ENCODE results near the gene RYR3.

Gene RYR3

DNA sequence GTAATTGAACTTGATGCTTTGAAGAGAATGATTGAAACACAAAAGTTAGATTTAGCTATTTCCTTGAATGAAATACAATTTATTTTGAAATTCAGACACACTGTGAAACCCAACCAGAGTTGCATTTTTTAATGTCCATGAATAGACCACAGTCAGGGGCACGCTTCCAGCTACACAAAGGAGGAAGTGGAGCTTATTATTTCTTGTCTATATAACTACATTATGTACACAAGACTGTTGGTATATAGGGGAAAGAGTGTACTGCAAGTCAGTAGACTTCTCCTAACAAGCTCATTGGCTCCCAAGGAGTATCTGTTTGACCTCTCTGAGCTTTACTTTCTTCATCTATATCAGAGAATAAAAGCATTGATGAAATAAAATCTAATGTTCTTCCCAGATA, 326.2 kb downstream of the RYR3 start:
- TF ChIP-seq, protein P1, sequence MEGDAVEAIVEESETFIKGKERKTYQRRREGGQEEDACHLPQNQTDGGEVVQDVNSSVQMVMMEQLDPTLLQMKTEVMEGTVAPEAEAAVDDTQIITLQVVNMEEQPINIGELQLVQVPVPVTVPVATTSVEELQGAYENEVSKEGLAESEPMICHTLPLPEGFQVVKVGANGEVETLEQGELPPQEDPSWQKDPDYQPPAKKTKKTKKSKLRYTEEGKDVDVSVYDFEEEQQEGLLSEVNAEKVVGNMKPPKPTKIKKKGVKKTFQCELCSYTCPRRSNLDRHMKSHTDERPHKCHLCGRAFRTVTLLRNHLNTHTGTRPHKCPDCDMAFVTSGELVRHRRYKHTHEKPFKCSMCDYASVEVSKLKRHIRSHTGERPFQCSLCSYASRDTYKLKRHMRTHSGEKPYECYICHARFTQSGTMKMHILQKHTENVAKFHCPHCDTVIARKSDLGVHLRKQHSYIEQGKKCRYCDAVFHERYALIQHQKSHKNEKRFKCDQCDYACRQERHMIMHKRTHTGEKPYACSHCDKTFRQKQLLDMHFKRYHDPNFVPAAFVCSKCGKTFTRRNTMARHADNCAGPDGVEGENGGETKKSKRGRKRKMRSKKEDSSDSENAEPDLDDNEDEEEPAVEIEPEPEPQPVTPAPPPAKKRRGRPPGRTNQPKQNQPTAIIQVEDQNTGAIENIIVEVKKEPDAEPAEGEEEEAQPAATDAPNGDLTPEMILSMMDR (IDR thresholded peaks at IDR 0.05; ENCODE audit: insufficient read depth, low read depth, low read length, missing control alignments) = no peak
- no peak overlapping the region for H3K4me3 ChIP-seq (ENCODE audit: low read length)

DNA sequence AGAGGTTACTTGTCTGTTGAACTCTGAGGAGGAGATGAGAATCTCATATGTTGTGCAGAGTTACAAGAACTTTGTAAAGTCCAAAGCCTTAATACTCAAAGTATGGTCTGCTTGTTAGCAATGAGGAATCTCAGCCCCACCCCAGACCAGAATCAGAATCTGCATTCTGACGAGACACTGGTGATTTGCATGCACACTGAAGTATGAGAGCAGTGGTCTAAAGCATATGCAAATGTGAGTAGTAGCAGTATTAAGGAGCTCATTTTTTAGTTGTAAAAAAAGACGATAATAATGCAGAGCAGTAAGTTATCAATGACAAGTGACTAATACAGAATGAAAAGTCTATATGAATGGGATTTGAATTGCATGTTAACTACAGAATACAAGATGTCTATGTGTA, 327.7 kb downstream of the RYR3 start:
- TF ChIP-seq, protein P1 (IDR thresholded peaks at IDR 0.05; ENCODE audit: insufficient read depth, low read depth, low read length, missing control alignments) = no peak
- no peak overlapping the region for H3K4me3 ChIP-seq (ENCODE audit: low read length)
- no peak for DNase-seq (ENCODE audit: low read depth)

More for the DNA sequence above, 326.2 kb downstream of the RYR3 start:
- DNase-seq (ENCODE audit: low read depth) = no peak

DNA sequence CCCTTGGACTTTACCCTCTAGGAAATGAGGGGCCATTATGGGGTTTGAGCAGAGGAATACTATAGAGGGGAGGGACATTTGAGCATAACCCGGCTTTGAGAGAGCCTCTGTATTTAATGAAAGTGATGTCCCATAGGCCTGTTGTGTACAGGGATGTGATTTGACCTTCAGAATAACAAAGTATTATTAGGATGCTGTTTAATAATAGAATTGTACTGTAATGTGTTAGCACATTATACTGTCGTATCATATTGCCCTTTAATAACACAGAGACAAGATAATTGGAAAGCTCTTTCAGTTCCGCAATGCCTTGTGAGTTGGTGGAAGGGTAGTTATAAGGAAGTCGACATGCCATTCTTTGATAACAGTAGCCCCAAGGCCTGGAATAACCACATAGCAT, 328.3 kb downstream of the RYR3 start:
- TF ChIP-seq, protein P1 (IDR thresholded peaks at IDR 0.05; ENCODE audit: insufficient read depth, low read depth, low read length, missing control alignments) = no peak
- DNase-seq (ENCODE audit: low read depth) = no peak
- H3K4me3 ChIP-seq (ENCODE audit: low read length) = no peak overlapping the region

DNA sequence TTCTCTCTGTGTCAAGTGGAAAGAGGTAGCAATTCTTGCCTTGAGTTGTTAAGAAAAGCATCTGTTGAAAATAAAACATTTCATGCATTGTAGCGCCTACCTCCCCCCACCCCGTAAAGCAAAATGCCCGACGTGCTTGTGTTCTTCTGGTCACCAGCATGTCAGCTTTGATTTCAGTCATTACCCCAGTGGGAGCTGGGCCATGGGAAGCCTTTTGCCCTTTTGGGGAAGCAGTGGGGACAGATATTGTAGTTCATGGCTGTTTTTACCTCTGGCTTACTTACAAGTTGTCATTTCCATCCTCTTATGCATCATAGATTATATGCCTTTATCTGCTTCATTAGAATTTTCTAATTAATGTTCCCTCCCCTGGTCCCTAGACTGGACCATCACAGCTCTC, 328.7 kb downstream of the RYR3 start:
- TF ChIP-seq, protein P1 (IDR thresholded peaks at IDR 0.05; ENCODE audit: insufficient read depth, low read depth, low read length, missing control alignments) = no peak
- no peak overlapping the region for H3K4me3 ChIP-seq (ENCODE audit: low read length)
- no peak for DNase-seq (ENCODE audit: low read depth)

DNA sequence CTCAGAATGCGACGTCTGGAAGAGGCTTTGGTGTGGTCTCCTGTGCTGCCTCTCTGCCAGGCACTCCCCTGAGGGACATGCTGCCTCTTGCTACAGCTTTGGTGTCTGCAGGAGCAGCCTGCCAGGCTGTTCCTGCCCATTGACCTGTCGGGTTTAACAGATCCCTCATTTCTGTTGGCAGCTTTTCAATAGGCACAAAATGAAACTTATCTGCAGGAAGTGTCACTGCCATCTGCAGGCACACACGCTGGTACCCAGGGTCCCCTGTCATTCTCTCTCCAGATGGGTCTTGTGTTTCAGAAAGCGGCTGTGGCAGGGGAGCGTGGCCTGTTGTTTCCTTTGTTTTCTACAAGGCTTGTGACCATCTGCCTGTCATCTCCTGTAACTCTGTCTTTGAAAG, 329.2 kb downstream of the RYR3 start:
- TF ChIP-seq, protein P1 (IDR thresholded peaks at IDR 0.05; ENCODE audit: insufficient read depth, low read depth, low read length, missing control alignments) = no peak
- no peak overlapping the region for H3K4me3 ChIP-seq (ENCODE audit: low read length)
- DNase-seq (ENCODE audit: low read depth) = no peak

DNA sequence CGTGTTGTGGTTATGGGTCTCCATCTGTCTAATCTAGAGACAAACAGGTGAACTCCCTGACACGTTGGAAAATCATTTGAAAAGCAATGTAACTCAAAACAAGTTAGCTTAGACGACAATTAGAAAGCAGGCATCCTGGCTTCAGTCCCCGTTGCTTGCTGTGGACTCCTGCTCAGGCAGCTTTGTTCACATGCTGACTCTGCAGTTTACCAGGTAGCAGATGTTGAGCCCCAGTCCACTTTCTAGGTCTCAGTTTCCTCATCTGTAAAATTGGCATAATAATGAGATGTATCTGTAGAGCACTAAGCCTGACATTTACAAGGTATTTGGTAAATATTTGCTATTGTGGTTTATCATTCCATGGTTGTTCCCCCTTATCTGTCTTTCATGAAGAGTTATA, 330.3 kb downstream of the RYR3 start:
- TF ChIP-seq, protein P1 (IDR thresholded peaks at IDR 0.05; ENCODE audit: insufficient read depth, low read depth, low read length, missing control alignments) = no peak
- no peak overlapping the region for H3K4me3 ChIP-seq (ENCODE audit: low read length)
- no peak for DNase-seq (ENCODE audit: low read depth)

DNA sequence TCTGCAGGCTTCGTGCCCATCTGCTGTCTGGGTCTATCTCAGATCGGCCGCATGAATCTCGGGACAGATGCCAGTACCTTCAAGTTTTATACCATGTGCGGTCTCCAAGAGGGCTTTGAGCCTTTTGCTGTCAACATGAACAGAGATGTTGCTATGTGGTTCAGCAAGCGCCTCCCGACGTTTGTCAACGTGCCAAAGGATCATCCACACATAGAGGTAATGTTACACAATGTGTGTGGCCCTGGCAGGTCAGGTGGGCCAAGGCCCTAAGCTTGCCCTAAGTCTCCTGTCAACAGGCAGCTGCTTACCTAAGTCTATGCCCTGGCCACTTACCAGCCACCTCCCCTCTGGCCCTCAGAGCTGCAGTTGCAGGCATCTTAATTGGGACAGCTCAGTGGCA, 333.5 kb downstream of the RYR3 start:
- no peak for DNase-seq (ENCODE audit: low read depth)
- TF ChIP-seq, protein P1 (IDR thresholded peaks at IDR 0.05; ENCODE audit: insufficient read depth, low read depth, low read length, missing control alignments) = no peak
- no peak overlapping the region for H3K4me3 ChIP-seq (ENCODE audit: low read length)

Data from epithelial cell of esophagus (primary cell).